ENCODE measurements around the gene ACTR8. TPM values are rescaled to one million over a fixed set of nuclear protein-coding genes. Genes with fewer than 3 reads are reported as not detected.

The ACTR8 gene
- total and polyA plus RNA-seq, 12 donors = 10.8 to 48.4 (median 36.5) TPM

GRCh38 chr3:53858096-53858741, 23.7 kb downstream of the ACTR8 start:
- peaks cover 0 to 48% (median 9%) of the 10 kb centered on the region in 9 donors for H3K36me3 ChIP-seq
- 84 to 91% methylated on average over 7 of the region's 7 CpGs for WGBS, 2 donors
- H3K4me1 ChIP-seq = peaks cover 0 to 9% (median 0%) of the 10 kb centered on the region in 9 donors
- no peak overlapping the region for H3K4me3 ChIP-seq
- no peak for DNase-seq
- ATAC-seq = no peak
- no peak overlapping the region for H3K27ac ChIP-seq
- H3K9me3 ChIP-seq = no peaks in the 10 kb centered on the region
- no peaks in the 10 kb centered on the region for H3K27me3 ChIP-seq
- intact Hi-C loops (cut with DNase I) = no loop called here
- no peak for TF ChIP-seq CTCF (IDR thresholded peaks at IDR 0.05)

- ATAC-seq = no peak
- DNase-seq = no peak
- Histone ChIP-seq H3K4me3 (no peak overlapping the region), H3K27ac (no peak overlapping the region), H3K4me1 (peaks cover 0 to 9% (median 0%) of the 10 kb centered on the region in 9 donors), H3K27me3 (no peaks in the 10 kb centered on the region), H3K36me3 (peaks cover 0 to 35% (median 4%) of the 10 kb centered on the region in 9 donors), H3K9me3 (no peaks in the 10 kb centered on the region)
- intact Hi-C loops (cut with DNase I) = no loop called here
- whole genome bisulfite sequencing, 2 donors = 69 to 73% methylated on average over 7 of the region's 7 CpGs
- TF ChIP-seq CTCF (IDR thresholded peaks at IDR 0.05) = no peak
Measured at GRCh38 chr3:53856964-53857363, 25.0 kb downstream of the ACTR8 start.

- intact Hi-C loops (cut with DNase I) = no loop called here
- no peaks in the 10 kb centered on the region for H3K9me3 ChIP-seq
- no peak overlapping the region for H3K27ac ChIP-seq
- TF ChIP-seq CTCF (IDR thresholded peaks at IDR 0.05) = no peak
- ATAC-seq (peak in 1 of 8 donors; percentile 8), DNase-seq (peak in 1 of 2 donors; percentile 42)
- H3K4me3 ChIP-seq = no peak overlapping the region
- H3K36me3 ChIP-seq = no peaks in the 10 kb centered on the region
- 34 to 39% methylated on average over 5 of the region's 5 CpGs for whole genome bisulfite sequencing, 2 donors
- peaks cover 0 to 9% (median 7%) of the 10 kb centered on the region in 9 donors for H3K4me1 ChIP-seq
- peaks cover 0 to 33% (median 28%) of the 10 kb centered on the region in 7 donors for H3K27me3 ChIP-seq
Measured at GRCh38 chr3:53850895-53851294, 31.1 kb downstream of the ACTR8 start.

- TF ChIP-seq CTCF (IDR thresholded peaks at IDR 0.05) = no peak
- no peaks in the 10 kb centered on the region for H3K9me3 ChIP-seq
- H3K36me3 ChIP-seq = no peaks in the 10 kb centered on the region
- peaks cover 0 to 13% (median 9%) of the 10 kb centered on the region in 9 donors for H3K4me1 ChIP-seq
- peaks cover 0 to 37% (median 28%) of the 10 kb centered on the region in 7 donors for H3K27me3 ChIP-seq
- H3K4me3 ChIP-seq = no peak overlapping the region
- 93 to 96% methylated on average over 7 of the region's 7 CpGs for WGBS, 2 donors
- no peak overlapping the region for H3K27ac ChIP-seq
- no peak for ATAC-seq
- no peak for DNase-seq
- intact Hi-C loops (cut with DNase I) = no loop called here
Measured at GRCh38 chr3:53849916-53850315, 32.0 kb downstream of the ACTR8 start.

Data from heart right ventricle (tissue), 16 donors.